GM18498 (cell line): Measurements from ENCODE around the gene GALNT11.

Experiments
- ATAC-seq: cut with Tn5 transposase; IDR thresholded peaks from one replicate; pipeline ENCODE4 v1.9.1; 2021; ENCODE audit warnings: mild to moderate bottlenecking, moderate library complexity; ENCODE audit not compliant: unreplicated experiment

The GALNT11 gene

GRCh38 chr7:152144557-152145245 lies 119.2 kb downstream of the GALNT11 start:
- ATAC-seq = no peak

- ATAC-seq = no peak
Measured at GRCh38 chr7:152145853-152146466, 120.5 kb downstream of the GALNT11 start.

DNA sequence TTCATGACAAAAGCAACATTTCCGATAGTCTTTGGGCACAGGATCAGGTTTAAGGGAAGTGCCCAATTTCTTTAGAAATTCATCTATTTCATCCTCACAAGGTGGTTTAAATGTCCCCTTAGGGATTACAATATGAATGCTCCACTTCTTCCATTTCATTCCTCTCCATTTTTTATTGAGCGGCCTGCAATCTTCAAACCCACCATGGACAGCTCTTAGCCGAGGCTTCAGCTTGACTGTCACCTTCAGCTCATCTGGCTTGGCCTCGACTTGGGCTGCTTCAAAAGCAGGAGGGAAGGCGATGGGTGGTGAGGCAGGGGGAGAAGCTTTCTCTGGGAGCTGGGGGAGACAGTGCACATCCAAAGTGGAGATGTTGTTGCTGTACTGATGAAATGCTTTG lies 123.2 kb downstream of the GALNT11 start:
- no peak for ATAC-seq

DNA sequence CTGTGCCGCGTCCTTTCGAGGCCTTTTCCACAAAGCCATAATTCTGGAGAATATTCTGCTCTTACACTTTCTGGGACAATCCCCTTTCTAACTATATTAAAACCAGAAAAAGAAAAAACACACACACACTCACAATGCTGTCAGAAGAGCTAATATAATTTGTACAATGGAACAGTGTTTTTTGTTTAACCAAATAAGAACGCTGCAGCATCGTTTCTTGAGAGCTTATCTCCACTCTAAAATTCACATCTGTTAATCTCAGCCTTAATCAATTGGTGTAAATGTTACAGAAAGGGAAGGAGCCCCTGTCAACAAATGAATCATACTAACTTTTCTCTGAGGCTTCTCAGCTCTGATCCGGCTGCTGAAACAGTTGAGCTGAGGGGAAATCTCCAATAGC lies 123.9 kb downstream of the GALNT11 start:
- ATAC-seq = no peak

- ATAC-seq = no peak
Measured at GRCh38 chr7:152152267-152152666, 126.8 kb downstream of the GALNT11 start.

GRCh38 chr7:152158801-152159587 lies 133.5 kb downstream of the GALNT11 start:
- peak; percentile 93 for ATAC-seq

DNA sequence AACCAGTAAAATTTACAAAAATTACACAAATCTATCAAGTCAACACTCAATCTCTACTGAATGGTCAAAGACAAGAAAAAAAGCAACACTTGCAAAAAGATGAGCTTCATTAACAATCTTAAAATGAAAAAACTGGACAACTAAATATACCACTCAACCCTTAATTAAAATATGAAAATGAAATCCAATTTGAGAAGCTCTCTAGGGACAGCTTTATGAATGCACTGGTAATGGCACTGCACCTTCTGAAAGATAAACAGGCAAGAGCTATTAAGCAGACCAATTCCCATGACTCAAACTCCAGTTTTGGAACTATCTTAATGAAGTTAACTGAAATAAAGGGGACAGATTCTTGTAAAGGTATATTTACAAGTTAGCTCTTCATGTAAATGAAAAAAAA lies 135.7 kb downstream of the GALNT11 start:
- ATAC-seq = no peak

GRCh38 chr7:152162287-152162686 lies 136.8 kb downstream of the GALNT11 start:
- no peak for ATAC-seq
